OCI-LY1 (cell line): Measurements from ENCODE around the gene SLC35G6.

Experiments
- EZH2 ChIP-seq: fragments of 200-600 bp; sonication (generic), shearing (Covaris generic); IDR thresholded peaks from 2 replicates; pipeline ENCODE4 v1.8.0; 2017; ENCODE audit warnings: borderline replicate concordance, mixed run types, mild to moderate bottlenecking, antibody characterized with exemption, low read length, moderate library complexity, mixed read lengths
- TF ChIP-seq, protein P1 (sequence below): fragments of 200-600 bp; sonication (generic), shearing (Covaris generic); IDR thresholded peaks from 2 replicates; pipeline ENCODE4 v1.5.1; 2017; ENCODE audit warnings: mild to moderate bottlenecking, antibody characterized with exemption, low read length, moderate library complexity, mixed read lengths

DNA sequence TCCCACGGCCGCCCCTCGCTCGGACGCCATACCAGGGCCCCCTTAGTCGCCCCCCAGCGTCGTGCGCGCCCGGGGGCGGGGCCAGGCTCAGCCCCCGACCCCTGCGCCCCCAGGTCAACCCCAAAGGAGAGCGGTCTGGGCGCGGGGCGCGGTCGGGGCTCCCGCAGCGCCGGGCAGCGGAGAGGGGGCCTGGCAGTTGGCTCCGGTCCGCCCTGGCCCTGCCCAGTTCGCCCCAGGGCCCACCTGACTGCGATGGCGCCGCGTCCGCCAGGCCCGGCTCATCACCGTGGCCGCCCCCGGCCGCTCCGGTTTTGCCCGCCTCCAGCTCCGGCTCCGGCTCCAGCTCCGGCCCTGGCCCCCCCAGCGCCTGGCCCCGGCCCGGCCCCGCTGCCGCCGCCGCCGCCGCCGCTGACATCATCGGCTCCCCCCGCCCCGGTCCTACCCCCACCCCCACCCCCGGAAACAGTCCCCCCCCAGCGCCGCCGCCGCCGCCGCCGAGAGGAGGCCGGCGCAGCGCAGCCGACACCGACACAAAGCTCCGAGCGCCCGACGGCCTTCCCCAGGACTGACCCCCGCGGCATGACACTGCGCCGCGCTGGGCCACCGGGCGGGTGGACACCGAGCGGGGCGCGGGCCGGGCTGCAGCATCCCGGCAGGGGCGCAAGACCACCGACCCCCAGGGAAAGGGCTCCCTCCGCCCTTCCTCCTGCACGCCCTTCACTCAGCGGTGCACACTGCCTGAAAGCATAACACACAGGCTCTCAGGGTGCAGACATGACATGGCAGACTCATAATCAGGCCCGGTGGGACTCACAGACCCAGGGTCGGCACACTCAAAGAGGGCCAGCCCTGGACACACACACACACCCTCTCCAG lies 1.8 kb upstream of the SLC35G6 start, which contains the start of gene ZBTB4:
- TF ChIP-seq, protein P1, sequence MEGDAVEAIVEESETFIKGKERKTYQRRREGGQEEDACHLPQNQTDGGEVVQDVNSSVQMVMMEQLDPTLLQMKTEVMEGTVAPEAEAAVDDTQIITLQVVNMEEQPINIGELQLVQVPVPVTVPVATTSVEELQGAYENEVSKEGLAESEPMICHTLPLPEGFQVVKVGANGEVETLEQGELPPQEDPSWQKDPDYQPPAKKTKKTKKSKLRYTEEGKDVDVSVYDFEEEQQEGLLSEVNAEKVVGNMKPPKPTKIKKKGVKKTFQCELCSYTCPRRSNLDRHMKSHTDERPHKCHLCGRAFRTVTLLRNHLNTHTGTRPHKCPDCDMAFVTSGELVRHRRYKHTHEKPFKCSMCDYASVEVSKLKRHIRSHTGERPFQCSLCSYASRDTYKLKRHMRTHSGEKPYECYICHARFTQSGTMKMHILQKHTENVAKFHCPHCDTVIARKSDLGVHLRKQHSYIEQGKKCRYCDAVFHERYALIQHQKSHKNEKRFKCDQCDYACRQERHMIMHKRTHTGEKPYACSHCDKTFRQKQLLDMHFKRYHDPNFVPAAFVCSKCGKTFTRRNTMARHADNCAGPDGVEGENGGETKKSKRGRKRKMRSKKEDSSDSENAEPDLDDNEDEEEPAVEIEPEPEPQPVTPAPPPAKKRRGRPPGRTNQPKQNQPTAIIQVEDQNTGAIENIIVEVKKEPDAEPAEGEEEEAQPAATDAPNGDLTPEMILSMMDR: no peak
- TF ChIP-seq EZH2: no peak
